Right lobe of liver (tissue), 4 donors: ENCODE results near the gene LRRC7.

Experiments
- POLR2A ChIP-seq: fragments of 450-650 bp; IDR thresholded peaks from one replicate; pipeline ENCODE4 v1.6.1; 2017; ENCODE audit warnings: antibody characterized with exemption, mild to moderate bottlenecking
- TF ChIP-seq, protein P1 (sequence below), 4 donors: fragments of 200-600 bp in 3 of 4; fragments of 450-650 bp in 1 of 4; IDR thresholded peaks; one replicate each; pipeline versions ENCODE4 v1.5.1 to v1.8.0; 2016 to 2022; ENCODE audit warnings: antibody characterized with exemption in 4 of 4, mild to moderate bottlenecking in 2 of 4
- donor health status: DM: no; HTN: no; CAD: no.
- donor health status: DM: no; HTN: no; CAD: no.
- donor health status: DM: no; HTN: yes; CAD: no.

DNA sequence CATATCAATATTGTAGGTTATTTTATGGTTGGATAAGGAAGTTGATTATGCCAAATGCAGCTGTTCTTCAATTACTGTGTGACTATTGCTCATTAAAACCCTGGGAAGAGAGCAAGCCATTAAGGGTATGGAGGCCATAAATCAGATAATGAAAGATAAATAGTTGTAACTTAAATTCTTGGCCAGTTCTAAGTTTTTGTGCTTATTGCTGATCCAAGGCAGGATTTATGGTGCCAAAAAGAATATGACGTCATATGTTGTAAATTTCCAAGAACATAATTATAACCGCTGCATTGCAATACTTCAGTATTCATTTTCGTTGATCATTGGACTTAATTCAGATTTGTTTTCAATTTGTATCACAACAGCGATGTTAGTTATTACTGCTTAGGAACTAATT, 426.1 kb downstream of the LRRC7 start:
- TF ChIP-seq, protein P1, sequence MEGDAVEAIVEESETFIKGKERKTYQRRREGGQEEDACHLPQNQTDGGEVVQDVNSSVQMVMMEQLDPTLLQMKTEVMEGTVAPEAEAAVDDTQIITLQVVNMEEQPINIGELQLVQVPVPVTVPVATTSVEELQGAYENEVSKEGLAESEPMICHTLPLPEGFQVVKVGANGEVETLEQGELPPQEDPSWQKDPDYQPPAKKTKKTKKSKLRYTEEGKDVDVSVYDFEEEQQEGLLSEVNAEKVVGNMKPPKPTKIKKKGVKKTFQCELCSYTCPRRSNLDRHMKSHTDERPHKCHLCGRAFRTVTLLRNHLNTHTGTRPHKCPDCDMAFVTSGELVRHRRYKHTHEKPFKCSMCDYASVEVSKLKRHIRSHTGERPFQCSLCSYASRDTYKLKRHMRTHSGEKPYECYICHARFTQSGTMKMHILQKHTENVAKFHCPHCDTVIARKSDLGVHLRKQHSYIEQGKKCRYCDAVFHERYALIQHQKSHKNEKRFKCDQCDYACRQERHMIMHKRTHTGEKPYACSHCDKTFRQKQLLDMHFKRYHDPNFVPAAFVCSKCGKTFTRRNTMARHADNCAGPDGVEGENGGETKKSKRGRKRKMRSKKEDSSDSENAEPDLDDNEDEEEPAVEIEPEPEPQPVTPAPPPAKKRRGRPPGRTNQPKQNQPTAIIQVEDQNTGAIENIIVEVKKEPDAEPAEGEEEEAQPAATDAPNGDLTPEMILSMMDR (IDR thresholded peaks at IDR 0.05), result no peak
- no peak for TF ChIP-seq POLR2A
